AG04449 (cell line): ENCODE measurements around the gene CLTC.

Experiments used
- CTCF ChIA-PET: fragments of 350-600 bp; formaldehyde crosslinking; extraction: SDS; loops from one replicate; lab custom pipeline; 2021; ENCODE audit warnings: antibody characterized with exemption; lab: Yijun Ruan, JAX
- POLR2A ChIA-PET: fragments of 400-600, 350-600 bp; formaldehyde crosslinking; extraction: SDS; loops from one replicate; lab custom pipeline; 2020; ENCODE audit warnings: antibody characterized with exemption, inconsistent platforms; lab: Yijun Ruan, JAX
- DNase-seq: peaks from one replicate; pipeline ENCODE4 v3.0.0-alpha.2; 2010; ENCODE audit warnings: low read depth, low spot score
- H3K4me3 ChIP-seq: 2 replicates; pipeline ENCODE4 v1.5.1; 2011; ENCODE audit warnings: low read depth, mild to moderate bottlenecking, control low read depth, low read length
- TF ChIP-seq, protein P1 (sequence below): IDR thresholded peaks from one replicate; pipeline ENCODE4 v1.5.1; 2011; ENCODE audit warnings: mild to moderate bottlenecking, moderate library complexity, low read length, control low read depth, inconsistent platforms; ENCODE audit not compliant: insufficient read depth; ENCODE audit errors: missing control alignments

The CLTC gene

DNA sequence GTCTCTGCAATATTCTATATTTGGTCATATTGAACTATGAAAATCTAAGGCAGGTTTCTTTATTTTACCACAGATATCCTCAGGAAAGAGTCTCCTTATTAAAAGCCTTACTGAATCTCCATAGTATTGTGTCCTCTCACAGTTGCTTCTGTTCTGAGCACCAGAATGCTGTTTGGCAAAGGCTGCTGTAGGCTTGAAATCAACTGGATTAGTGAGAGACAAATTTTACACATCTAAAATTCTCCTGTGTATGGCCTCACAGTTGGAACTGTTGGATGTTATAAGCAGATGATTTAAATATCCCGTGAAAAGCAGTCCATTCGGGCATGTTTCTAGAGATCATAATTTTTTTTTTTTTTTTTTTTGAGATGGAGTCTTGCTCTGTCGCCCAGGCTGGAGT is 9.5 kb downstream of the CLTC start:
- TF ChIP-seq, protein P1, sequence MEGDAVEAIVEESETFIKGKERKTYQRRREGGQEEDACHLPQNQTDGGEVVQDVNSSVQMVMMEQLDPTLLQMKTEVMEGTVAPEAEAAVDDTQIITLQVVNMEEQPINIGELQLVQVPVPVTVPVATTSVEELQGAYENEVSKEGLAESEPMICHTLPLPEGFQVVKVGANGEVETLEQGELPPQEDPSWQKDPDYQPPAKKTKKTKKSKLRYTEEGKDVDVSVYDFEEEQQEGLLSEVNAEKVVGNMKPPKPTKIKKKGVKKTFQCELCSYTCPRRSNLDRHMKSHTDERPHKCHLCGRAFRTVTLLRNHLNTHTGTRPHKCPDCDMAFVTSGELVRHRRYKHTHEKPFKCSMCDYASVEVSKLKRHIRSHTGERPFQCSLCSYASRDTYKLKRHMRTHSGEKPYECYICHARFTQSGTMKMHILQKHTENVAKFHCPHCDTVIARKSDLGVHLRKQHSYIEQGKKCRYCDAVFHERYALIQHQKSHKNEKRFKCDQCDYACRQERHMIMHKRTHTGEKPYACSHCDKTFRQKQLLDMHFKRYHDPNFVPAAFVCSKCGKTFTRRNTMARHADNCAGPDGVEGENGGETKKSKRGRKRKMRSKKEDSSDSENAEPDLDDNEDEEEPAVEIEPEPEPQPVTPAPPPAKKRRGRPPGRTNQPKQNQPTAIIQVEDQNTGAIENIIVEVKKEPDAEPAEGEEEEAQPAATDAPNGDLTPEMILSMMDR, result no peak
- ChIA-PET POLR2A (no interaction called here), CTCF (interaction anchor here (0.7 kb wide), 1 partner anchor 9 kb away, joined by 3 read pairs; no protein-coding TSS in a partner anchor)
- no peak for DNase-seq
- no peak overlapping the region for H3K4me3 ChIP-seq

- no peak for DNase-seq
- ChIA-PET POLR2A (no interaction called here), CTCF (no interaction called here)
- TF ChIP-seq, protein P1, result no peak
- H3K4me3 ChIP-seq, result no peak overlapping the region
Measured at GRCh38 chr17:59631276-59631675, 11.6 kb downstream of the CLTC start.

DNA sequence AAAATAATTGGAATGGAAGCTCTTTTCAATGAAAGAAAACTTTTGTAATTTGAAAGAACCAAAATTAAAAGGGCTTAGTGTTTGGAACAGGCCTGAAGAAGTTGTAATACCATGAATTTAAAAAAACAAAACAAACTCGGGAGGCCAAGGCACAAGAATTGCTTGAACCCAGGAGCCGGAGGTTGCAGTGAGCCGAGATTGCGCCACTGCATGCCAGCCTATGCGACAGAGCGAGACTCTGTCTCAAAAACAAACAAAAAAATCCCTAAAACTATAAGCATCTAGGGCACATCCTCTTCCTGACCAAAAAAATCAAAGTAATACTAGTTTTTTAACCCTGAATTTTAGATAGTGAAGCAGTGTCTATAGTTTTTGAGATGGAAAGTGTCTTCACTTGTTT is 12.7 kb downstream of the CLTC start:
- POLR2A ChIA-PET, result no interaction called here
- TF ChIP-seq, protein P1, result no peak
- CTCF ChIA-PET, result interaction anchor here (0.7 kb wide), 1 partner anchor 11 kb away, joined by 3 read pairs; no protein-coding TSS in a partner anchor
- DNase-seq, result no peak
- H3K4me3 ChIP-seq, result no peak overlapping the region

DNA sequence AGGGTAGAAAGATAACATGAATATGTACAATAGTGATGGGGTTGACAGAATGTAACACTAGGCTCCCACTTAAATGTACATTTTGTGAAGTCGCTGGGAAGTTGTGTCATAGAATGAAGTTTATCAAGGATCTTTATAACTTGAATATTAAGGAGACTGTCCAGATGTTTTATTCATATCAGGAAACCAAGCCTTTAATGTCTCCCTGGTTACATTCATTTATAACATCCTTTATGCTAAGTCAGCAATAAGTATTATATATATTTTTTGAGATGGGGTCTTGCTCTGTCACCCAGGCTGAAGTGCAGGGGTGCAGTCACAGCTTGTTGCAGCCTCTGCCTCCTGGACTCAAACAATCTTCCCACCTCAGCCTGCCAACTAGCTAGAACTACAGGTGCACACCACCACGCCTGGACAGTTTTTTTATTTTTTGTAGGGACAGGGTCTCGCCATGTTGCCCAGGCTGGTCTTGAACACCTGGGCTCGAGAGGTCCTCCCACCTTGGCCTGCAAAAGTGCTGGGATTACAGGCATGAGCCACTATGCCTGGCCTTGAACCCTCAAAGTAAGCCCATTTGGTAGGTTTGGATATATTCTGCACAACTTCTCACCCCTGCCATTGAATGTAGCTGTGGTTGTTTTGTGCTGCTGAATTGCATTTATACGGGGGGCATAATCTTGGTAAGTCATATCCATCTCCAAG is 14.1 kb downstream of the CLTC start:
- H3K4me3 ChIP-seq, result no peak overlapping the region
- no peak for DNase-seq
- ChIA-PET CTCF (no interaction called here), POLR2A (no interaction called here)
- TF ChIP-seq, protein P1, result no peak

- TF ChIP-seq, protein P1, result no peak
- ChIA-PET POLR2A (interaction anchor here (0.8 kb wide), 1 partner anchor 12 kb away, joined by 4 read pairs; no protein-coding TSS in a partner anchor), CTCF (no interaction called here)
- H3K4me3 ChIP-seq, result no peak overlapping the region
- DNase-seq, result no peak
Measured at GRCh38 chr17:59634632-59635541, 15.2 kb downstream of the CLTC start.

GRCh38 chr17:59637611-59638310 is 18.1 kb downstream of the CLTC start:
- TF ChIP-seq, protein P1, result no peak
- DNase-seq, result no peak
- CTCF ChIA-PET, result interaction anchor here (0.7 kb wide), 1 partner anchor 9 kb away, joined by 3 read pairs; no protein-coding TSS in a partner anchor
- POLR2A ChIA-PET, result interaction anchor here (1.5 kb wide), 1 partner anchor 16 kb away, joined by 3 read pairs; no protein-coding TSS in a partner anchor
- no peak overlapping the region for H3K4me3 ChIP-seq
